ENCODE results near the gene FOXD3. TPM values are rescaled to one million over a fixed set of nuclear protein-coding genes. Genes with fewer than 3 reads are reported as not detected.

The FOXD3 gene
- total RNA-seq (2022): not detected in 2 replicates
- not detected for Bru-seq, nascent RNA
- not detected for BruChase-seq, experiment 1, labeled RNA remaining after a 6-hour chase
- BruChase-seq, experiment 2, labeled RNA remaining after a 2-hour chase: not detected
- long read RNA-seq: 0 reads

DNA sequence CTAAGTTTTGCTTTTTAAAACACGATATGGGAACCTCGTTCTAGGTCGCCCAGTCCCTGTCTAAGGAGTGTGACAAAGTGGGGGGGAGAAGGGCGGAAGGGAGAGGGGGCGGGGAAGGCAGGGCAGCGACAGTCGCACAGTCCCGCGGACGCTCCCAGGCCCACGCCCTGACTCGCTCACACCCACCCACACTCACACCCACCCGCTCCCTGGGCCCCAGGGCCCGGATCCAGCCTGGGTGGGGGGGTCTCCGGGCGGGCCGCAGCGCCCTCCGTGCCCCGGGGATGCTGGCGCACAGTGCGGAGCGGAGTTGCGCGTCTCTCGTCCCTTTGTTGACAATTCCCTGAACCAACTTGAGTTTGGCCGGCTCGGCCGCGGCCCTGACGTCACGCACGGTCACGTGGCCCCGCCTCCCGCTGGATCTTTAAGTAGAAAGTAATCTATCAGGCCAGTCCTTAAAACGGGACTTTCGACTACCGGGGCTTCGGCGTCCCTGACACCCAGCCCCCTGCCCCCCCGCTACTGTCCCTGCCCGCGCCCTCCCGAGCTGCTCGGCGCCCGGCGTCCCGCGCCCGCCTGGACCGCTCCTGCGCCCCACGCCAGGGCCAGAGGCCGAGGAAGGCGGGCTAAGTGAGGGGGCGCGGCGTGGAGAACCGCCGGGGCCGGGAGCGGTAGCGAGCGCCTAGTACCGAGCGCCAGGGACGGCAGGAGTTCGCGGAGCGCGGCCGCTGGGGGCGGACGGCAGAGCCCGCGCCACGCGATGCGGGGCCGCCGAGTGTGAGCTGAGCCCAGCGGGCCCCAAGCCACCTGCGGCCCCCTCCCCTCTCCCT is at the start of gene FOXD3:
TSS of gene FOXD3 (plus strand) at position 454 of the 830 bp plus-strand sequence. CDS start 492 bp downstream, outside the sequence.
- no peak for TF ChIP-seq CTCF (IDR thresholded peaks at IDR 0.05; ENCODE audit: unreplicated experiment)
- Mint-ChIP-seq H3K36me3 (ENCODE audit: insufficient read depth, unreplicated experiment) (no peaks in the 10 kb centered on the region), H3K27ac (ENCODE audit: low read depth, unreplicated experiment) (no peak within 1 kb of the TSS), H3K27me3 (ENCODE audit: insufficient read depth, unreplicated experiment) (no peaks in the 10 kb centered on the region), H3K4me3 (ENCODE audit: unreplicated experiment) (no peak within 1 kb of the TSS), H3K4me1 (ENCODE audit: insufficient read depth, unreplicated experiment) (no peaks in the 10 kb centered on the region), H3K9me3 (ENCODE audit: unreplicated experiment) (peaks cover 9% of the 10 kb centered on the region)
- POLR2A ChIA-PET: no interaction called here
- intact Hi-C loops (cut with micrococcal nuclease): no loop called here
- DNase-seq (ENCODE audit: unreplicated experiment): no peak
- CTCF ChIA-PET: no interaction called here
- BruUV-seq (replicated peaks): no TSS peak

DNA sequence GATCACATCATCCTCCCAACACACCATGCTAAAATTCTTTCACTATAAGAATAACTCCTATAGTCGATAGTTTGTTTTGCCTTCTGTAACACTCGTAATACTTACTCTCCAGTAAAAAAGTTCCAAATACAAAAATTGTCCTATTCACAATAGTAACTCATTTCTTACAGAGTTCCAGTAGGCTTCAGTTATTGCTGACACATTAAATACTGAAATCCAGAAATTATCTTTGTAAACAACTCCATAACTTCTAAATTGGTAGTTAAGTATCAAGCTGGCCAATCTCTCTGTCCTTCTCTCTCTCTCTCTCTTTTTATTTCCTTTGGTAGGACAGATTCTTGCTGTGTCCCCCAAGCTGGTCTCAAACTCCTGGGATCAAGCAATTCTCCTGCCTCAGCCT is 49.6 kb upstream of the FOXD3 start:
- BruUV-seq (replicated peaks): no TSS peak
- intact Hi-C loops (cut with micrococcal nuclease): no loop called here

GRCh38 chr1:63274371-63274770 is 48.0 kb upstream of the FOXD3 start:
- intact Hi-C loops (cut with micrococcal nuclease): no loop called here
- TF ChIP-seq CTCF (IDR thresholded peaks at IDR 0.05; ENCODE audit: unreplicated experiment): no peak
- H3K9me3 Mint-ChIP-seq (ENCODE audit: unreplicated experiment): no peaks in the 10 kb centered on the region
- H3K4me3 Mint-ChIP-seq (ENCODE audit: unreplicated experiment): no peak overlapping the region
- no TSS peak for BruUV-seq (replicated peaks)
- H3K4me1 Mint-ChIP-seq (ENCODE audit: insufficient read depth, unreplicated experiment): peaks cover 10% of the 10 kb centered on the region
- H3K27me3 Mint-ChIP-seq (ENCODE audit: insufficient read depth, unreplicated experiment): peaks cover 9% of the 10 kb centered on the region
- POLR2A ChIA-PET: no interaction called here
- H3K36me3 Mint-ChIP-seq (ENCODE audit: insufficient read depth, unreplicated experiment): no peaks in the 10 kb centered on the region
- CTCF ChIA-PET: no interaction called here
- no peak overlapping the region for H3K27ac Mint-ChIP-seq (ENCODE audit: low read depth, unreplicated experiment)
- DNase-seq (ENCODE audit: unreplicated experiment): no peak

More for the DNA sequence above, 49.6 kb upstream of the FOXD3 start:
- no peaks in the 10 kb centered on the region for H3K36me3 Mint-ChIP-seq (ENCODE audit: insufficient read depth, unreplicated experiment)
- no peak for DNase-seq (ENCODE audit: unreplicated experiment)
- no peak overlapping the region for H3K27ac Mint-ChIP-seq (ENCODE audit: low read depth, unreplicated experiment)
- no peaks in the 10 kb centered on the region for H3K9me3 Mint-ChIP-seq (ENCODE audit: unreplicated experiment)
- ChIA-PET CTCF (no interaction called here), POLR2A (no interaction called here)
- H3K4me1 Mint-ChIP-seq (ENCODE audit: insufficient read depth, unreplicated experiment): peaks cover 13% of the 10 kb centered on the region
- H3K4me3 Mint-ChIP-seq (ENCODE audit: unreplicated experiment): no peak overlapping the region
- peaks cover 9% of the 10 kb centered on the region for H3K27me3 Mint-ChIP-seq (ENCODE audit: insufficient read depth, unreplicated experiment)
- TF ChIP-seq CTCF (IDR thresholded peaks at IDR 0.05; ENCODE audit: unreplicated experiment): no peak

DNA sequence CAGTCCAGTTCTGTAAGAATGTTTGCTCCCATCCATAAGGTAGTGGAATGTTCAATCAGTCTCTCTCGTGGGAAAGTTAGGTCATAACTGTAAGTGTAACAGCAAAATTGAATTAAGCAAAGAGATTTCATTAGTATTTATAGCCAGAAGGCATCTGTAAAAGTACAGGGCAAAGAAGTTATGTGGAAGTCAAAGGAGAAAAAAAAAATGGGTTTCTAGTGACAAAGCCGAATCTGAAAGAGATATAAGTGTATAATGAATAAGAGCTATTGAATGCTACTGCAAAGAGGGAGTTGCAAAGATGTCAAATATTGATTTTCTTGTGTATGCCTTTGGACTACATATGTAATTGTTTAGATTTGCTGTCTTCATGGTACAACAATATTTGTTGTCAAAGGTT is 47.4 kb upstream of the FOXD3 start:
- intact Hi-C loops (cut with micrococcal nuclease): no loop called here
- DNase-seq (ENCODE audit: unreplicated experiment): no peak
- Mint-ChIP-seq H3K27me3 (ENCODE audit: insufficient read depth, unreplicated experiment) (peaks cover 9% of the 10 kb centered on the region), H3K4me1 (ENCODE audit: insufficient read depth, unreplicated experiment) (peaks cover 5% of the 10 kb centered on the region), H3K36me3 (ENCODE audit: insufficient read depth, unreplicated experiment) (no peaks in the 10 kb centered on the region), H3K4me3 (ENCODE audit: unreplicated experiment) (no peak overlapping the region), H3K27ac (ENCODE audit: low read depth, unreplicated experiment) (no peak overlapping the region), H3K9me3 (ENCODE audit: unreplicated experiment) (no peaks in the 10 kb centered on the region)
- no peak for TF ChIP-seq CTCF (IDR thresholded peaks at IDR 0.05; ENCODE audit: unreplicated experiment)
- ChIA-PET CTCF (no interaction called here), POLR2A (no interaction called here)
- no TSS peak for BruUV-seq (replicated peaks)
